ENCODE results near the gene NSMF. TPM values are rescaled to one million over a fixed set of nuclear protein-coding genes. Genes with fewer than 3 reads are reported as not detected.
"Not testable (repeated sequence)": the region's sequence is repeated elsewhere in the genome, so short reads cannot be mapped to it uniquely, and the experiment has no call there.

NSMF gene
- total RNA-seq, 1 donor from 2014 or later = 8.7 TPM

- no peak for DNase-seq (ENCODE audit: low spot score)
These were observed 1.5 kb downstream of the NSMF start for GRCh38 chr9:137457406-137458193.

GRCh38 chr9:137456864-137457405 is 2.2 kb downstream of the NSMF start:
- no peak for DNase-seq (ENCODE audit: low spot score)

- DNase-seq (ENCODE audit: low spot score) = no peak
These were observed 2.9 kb downstream of the NSMF start for GRCh38 chr9:137456061-137456863.

DNA sequence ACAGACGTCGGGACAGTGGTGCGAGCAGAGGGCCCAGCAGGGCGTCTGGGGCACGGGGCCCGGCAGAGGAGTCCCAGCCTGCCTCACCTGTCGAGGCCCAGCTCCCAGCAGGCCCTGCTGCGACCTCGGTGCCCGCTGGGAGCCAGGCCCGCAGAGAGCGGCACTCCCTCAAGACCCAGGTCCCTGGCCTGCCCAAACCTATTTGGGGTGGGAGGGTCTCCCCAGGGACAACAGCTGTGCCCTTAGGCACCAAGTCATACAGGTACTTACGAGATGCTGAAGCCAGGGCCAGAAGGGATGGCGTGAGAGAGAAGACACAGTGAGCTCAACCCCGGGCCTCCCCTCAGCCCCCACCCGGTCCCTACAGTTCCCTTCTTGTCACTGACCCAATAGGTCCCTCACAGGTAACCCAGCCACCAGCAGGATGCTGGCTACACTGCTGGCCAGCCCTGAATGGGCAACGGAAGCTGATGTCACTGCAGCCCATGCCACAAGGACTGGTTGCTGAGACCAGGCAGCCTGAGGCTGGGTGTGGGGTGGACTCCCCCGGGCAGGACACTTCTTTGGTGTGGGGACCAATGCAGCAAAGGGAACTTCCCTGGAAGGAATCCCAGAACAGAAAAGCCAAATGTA is 3.7 kb downstream of the NSMF start:
- no peak for DNase-seq (ENCODE audit: low spot score)

GRCh38 chr9:137454597-137455358 is 4.4 kb downstream of the NSMF start:
- peak; percentile 57 for DNase-seq (ENCODE audit: low spot score)

GRCh38 chr9:137454145-137454596 is 5.0 kb downstream of the NSMF start:
- peak; percentile 28 for DNase-seq (ENCODE audit: low spot score)

DNA sequence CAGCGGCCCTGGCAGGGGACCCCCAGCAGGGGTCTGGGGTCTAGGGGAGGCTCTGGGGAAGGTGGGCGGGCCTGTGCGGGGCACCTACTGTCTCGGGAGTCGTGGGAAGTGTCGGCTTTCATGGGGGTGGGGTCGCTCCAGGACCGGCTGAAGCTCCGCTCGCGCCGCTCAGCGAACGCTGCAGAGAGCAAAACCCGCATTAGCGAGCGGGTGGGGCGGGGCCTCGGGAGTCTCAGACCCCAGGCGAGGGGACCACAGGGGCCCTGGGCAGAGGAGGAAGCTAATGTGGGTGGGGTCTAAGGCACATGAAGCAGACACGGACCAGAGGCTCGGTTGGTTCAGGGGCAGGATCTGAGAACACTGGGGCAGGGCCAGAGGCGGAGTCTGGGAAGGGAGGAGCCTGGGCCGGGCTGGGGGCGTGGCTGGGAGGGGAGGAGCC is 5.5 kb downstream of the NSMF start:
- peak; percentile 71 for DNase-seq (ENCODE audit: low spot score)

- no peak for DNase-seq (ENCODE audit: low spot score)
These were observed 6.1 kb downstream of the NSMF start for GRCh38 chr9:137452761-137453642.

GRCh38 chr9:137452006-137452760 is 7.0 kb downstream of the NSMF start:
- no peak for DNase-seq (ENCODE audit: low spot score)

DNA sequence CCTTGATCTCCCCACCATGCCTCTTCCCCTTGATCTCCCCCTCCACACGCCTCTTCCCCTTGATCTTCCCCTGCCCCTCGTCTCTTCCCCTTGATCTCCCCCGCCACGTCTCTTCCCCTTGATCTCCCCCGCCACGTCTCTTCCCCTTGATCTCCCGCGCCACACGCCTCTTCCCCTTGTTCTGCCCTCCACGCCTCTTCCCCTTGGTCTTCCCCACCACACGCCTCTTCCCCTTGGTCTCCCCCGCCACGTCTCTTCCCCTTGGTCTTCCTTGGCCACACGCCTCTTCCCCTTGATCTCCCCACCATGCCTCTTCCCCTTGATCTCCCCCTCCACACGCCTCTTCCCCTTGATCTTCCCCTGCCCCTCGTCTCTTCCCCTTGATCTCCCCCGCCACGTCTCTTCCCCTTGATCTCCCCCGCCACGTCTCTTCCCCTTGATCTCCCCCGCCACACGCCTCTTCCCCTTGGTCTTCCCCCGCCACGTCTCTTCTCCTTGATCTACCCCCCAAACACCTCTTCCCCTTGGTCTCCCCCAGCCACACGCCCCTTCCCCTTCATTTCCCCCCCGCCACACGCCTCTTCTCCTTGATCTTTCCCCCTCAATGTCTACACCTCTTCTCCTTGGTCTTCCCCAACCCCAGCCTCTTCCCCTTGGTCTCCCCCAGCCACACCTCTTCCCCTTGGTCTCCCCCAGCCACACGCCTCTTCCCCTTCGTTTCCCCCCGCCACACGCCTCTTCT is 7.7 kb downstream of the NSMF start:
- DNase-seq (ENCODE audit: low spot score) = not testable (repeated sequence)

- DNase-seq (ENCODE audit: low spot score) = not testable (repeated sequence)
These were observed 8.5 kb downstream of the NSMF start for GRCh38 chr9:137450539-137451222.

- no peak for DNase-seq (ENCODE audit: low spot score)
These were observed 9.1 kb downstream of the NSMF start for GRCh38 chr9:137449931-137450538.

DNA sequence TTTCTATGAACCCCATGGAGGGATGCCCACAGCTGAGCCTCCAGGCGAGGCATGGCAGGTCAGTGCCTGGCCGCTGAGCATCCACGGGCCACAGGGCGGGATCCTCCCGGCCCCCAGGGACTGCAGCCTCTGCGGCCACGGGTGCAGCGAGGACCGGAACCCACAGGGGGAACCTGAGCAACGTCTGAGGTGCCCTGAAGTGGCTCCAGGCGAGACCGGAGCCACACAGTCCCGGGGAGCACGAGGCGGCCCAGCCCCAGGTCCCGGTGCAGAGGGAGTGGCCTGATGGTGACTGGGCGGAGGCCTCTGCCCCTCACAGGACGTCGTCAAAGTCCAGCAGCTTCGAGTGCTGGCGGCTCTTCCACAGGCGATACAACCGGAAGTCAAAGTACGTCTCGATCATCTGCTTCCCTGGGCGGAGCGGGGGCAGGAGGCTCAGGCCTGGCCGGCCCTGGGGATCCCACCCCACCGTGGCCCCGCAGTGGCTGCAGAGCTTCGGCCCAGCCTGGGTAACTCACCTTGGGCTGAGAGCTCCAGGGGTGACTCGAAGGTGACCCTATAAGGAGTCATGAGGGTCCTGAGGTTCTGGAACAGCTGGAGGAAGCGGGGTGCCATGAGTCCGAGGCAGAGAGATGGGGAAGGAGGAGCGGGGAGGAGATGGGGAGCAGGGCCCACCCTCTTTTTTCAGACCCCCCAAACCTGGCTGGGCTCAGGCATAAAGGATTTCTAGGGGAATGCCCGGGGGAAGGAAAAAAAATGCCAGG is 9.9 kb downstream of the NSMF start:
- DNase-seq (ENCODE audit: low spot score) = no peak

DNA sequence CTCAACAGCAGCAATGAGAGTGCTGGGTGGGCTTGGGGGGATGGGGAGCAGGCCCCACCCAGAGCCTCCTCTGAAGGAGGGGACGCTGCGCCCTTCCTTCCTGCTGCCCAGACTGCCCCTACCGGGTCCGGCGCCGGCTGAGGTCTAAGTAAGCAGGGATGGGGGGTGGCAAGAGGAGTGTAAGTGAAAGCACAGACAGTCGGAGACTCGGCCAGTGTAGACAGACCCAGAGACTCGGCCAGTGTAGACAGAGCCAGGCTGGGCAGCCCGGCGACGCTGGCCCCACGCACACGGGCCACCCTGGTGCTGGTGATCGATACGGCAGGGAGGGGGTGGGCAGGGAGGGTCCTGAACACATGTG is 10.6 kb downstream of the NSMF start:
- no peak for DNase-seq (ENCODE audit: low spot score)

GRCh38 chr9:137447722-137448601 is 11.2 kb downstream of the NSMF start:
- no peak for DNase-seq (ENCODE audit: low spot score)

Data from umbilical cord (tissue), 2 donors.